Measurements from ENCODE around the gene CD200. TPM values are rescaled to one million over a fixed set of nuclear protein-coding genes. Genes with fewer than 3 reads are reported as not detected.

Gene CD200
- total RNA-seq, 1 donor from 2014 or later: 25.7 TPM

- DNase-seq (ENCODE audit: low spot score in 2 of 2, unreplicated experiment in 2 of 2): no peak
- Mint-ChIP-seq H3K27me3 (ENCODE audit: low read depth) (no peaks in the 10 kb centered on the region), H3K4me1 (peaks cover 29% of the 10 kb centered on the region), H3K36me3 (peaks cover 22% of the 10 kb centered on the region), H3K27ac (no peak overlapping the region), H3K9me3 (peaks cover 11% of the 10 kb centered on the region), H3K4me3 (no peak overlapping the region)
- TF ChIP-seq CTCF (IDR thresholded peaks at IDR 0.05; ENCODE audit: unreplicated experiment): no peak
Measured at GRCh38 chr3:112339609-112340008, 6.7 kb downstream of the CD200 start.

GRCh38 chr3:112341386-112341785 is 8.4 kb downstream of the CD200 start:
- H3K9me3 Mint-ChIP-seq: peaks cover 11% of the 10 kb centered on the region
- TF ChIP-seq CTCF (IDR thresholded peaks at IDR 0.05; ENCODE audit: unreplicated experiment): no peak
- DNase-seq (ENCODE audit: low spot score in 2 of 2, unreplicated experiment in 2 of 2): no peak
- no peak overlapping the region for H3K27ac Mint-ChIP-seq
- no peak overlapping the region for H3K4me3 Mint-ChIP-seq
- H3K36me3 Mint-ChIP-seq: peaks cover 38% of the 10 kb centered on the region
- peaks cover 16% of the 10 kb centered on the region for H3K4me1 Mint-ChIP-seq
- H3K27me3 Mint-ChIP-seq (ENCODE audit: low read depth): no peaks in the 10 kb centered on the region

- peaks cover 59% of the 10 kb centered on the region for H3K36me3 Mint-ChIP-seq
Measured at GRCh38 chr3:112345681-112346080, 12.7 kb downstream of the CD200 start.

GRCh38 chr3:112346491-112347122 is 13.7 kb downstream of the CD200 start:
- H3K27me3 Mint-ChIP-seq (ENCODE audit: low read depth): no peaks in the 10 kb centered on the region
- no peak overlapping the region for H3K4me3 Mint-ChIP-seq
- DNase-seq (ENCODE audit: low spot score in 2 of 2, unreplicated experiment in 2 of 2): no peak
- peaks cover 10% of the 10 kb centered on the region for H3K4me1 Mint-ChIP-seq
- no peak overlapping the region for H3K27ac Mint-ChIP-seq
- H3K36me3 Mint-ChIP-seq: peaks cover 56% of the 10 kb centered on the region
- TF ChIP-seq CTCF (IDR thresholded peaks at IDR 0.05; ENCODE audit: unreplicated experiment): no peak
- H3K9me3 Mint-ChIP-seq: peaks cover 11% of the 10 kb centered on the region

More at GRCh38 chr3:112345681-112346080, 12.7 kb downstream of the CD200 start:
- Mint-ChIP-seq H3K4me3 (no peak overlapping the region), H3K4me1 (peaks cover 4% of the 10 kb centered on the region), H3K27ac (no peak overlapping the region), H3K27me3 (ENCODE audit: low read depth) (no peaks in the 10 kb centered on the region), H3K9me3 (peaks cover 11% of the 10 kb centered on the region)
- DNase-seq (ENCODE audit: low spot score in 2 of 2, unreplicated experiment in 2 of 2): no peak
- no peak for TF ChIP-seq CTCF (IDR thresholded peaks at IDR 0.05; ENCODE audit: unreplicated experiment)

- no peaks in the 10 kb centered on the region for H3K27me3 Mint-ChIP-seq (ENCODE audit: low read depth)
- no peak overlapping the region for H3K4me3 Mint-ChIP-seq
- peaks cover 14% of the 10 kb centered on the region for H3K4me1 Mint-ChIP-seq
- TF ChIP-seq CTCF (IDR thresholded peaks at IDR 0.05; ENCODE audit: unreplicated experiment): no peak
- H3K27ac Mint-ChIP-seq: no peak overlapping the region
- DNase-seq (ENCODE audit: low spot score in 2 of 2, unreplicated experiment in 2 of 2): no peak
- peaks cover 50% of the 10 kb centered on the region for H3K36me3 Mint-ChIP-seq
- peaks cover 4% of the 10 kb centered on the region for H3K9me3 Mint-ChIP-seq
Measured at GRCh38 chr3:112348943-112349342, 16.0 kb downstream of the CD200 start.
